ENCODE measurements around the gene ADARB1.

The ADARB1 gene

DNA sequence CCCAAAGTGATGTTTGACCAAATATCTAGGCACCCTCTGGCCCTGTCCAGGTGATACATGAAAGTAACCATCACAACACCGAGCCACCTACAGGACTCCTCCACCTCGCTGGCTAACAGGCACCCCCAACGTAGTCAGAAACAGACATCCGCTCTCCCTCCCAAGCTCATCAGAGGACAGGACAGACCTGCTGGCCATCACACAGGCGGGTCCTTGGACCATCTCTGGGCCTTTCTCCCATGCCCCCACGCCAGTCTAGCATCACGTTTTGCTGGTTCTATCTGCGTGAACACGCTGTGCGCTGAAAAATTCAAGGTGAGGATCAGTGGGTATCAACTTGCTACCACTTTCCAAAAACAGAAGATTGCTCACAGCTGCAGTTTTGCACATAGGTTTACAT lies 21.4 kb upstream of the ADARB1 start:
- no peak overlapping the region for H3K27ac ChIP-seq
- TF ChIP-seq ZFX (IDR thresholded peaks at IDR 0.05; ENCODE audit: borderline replicate concordance), result no peak
- TF ChIP-seq, protein P1, sequence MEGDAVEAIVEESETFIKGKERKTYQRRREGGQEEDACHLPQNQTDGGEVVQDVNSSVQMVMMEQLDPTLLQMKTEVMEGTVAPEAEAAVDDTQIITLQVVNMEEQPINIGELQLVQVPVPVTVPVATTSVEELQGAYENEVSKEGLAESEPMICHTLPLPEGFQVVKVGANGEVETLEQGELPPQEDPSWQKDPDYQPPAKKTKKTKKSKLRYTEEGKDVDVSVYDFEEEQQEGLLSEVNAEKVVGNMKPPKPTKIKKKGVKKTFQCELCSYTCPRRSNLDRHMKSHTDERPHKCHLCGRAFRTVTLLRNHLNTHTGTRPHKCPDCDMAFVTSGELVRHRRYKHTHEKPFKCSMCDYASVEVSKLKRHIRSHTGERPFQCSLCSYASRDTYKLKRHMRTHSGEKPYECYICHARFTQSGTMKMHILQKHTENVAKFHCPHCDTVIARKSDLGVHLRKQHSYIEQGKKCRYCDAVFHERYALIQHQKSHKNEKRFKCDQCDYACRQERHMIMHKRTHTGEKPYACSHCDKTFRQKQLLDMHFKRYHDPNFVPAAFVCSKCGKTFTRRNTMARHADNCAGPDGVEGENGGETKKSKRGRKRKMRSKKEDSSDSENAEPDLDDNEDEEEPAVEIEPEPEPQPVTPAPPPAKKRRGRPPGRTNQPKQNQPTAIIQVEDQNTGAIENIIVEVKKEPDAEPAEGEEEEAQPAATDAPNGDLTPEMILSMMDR (IDR thresholded peaks at IDR 0.05), result no peak

DNA sequence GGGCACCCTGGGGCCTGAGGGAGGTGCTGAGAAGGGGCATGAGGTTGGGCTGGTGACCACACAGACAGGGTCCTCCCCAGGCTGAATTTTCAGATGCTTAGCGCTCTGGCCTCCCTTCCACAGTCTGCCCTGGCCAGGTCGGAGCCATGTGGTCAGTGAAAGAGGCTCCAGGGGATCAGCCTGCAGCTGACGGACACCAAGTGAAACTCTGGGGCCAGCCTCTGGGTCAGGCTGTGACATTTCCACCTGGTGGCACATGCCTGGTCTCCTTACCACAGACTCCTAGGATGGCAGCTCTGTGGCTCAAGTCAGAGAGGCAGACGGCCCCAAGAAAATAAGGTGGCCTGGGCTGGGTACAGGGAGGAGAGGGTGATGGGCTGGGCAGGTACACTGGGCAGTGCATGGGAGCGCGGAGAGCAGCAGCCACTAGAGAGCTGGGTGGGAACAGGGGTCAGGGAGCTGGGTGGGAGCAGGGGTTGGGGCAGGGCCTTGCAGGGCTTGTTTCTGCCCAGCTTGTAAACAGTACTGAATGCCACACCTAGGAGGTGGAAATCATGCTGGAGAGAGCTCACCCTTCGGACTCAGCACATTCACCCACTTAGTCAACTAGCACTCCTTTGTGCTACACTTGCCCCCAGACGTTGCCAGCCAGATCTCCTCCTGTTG lies 20.7 kb upstream of the ADARB1 start:
- H3K27ac ChIP-seq, result no peak overlapping the region
- TF ChIP-seq ZFX (IDR thresholded peaks at IDR 0.05; ENCODE audit: borderline replicate concordance), result no peak
- TF ChIP-seq, protein P1 (IDR thresholded peaks at IDR 0.05), result no peak

DNA sequence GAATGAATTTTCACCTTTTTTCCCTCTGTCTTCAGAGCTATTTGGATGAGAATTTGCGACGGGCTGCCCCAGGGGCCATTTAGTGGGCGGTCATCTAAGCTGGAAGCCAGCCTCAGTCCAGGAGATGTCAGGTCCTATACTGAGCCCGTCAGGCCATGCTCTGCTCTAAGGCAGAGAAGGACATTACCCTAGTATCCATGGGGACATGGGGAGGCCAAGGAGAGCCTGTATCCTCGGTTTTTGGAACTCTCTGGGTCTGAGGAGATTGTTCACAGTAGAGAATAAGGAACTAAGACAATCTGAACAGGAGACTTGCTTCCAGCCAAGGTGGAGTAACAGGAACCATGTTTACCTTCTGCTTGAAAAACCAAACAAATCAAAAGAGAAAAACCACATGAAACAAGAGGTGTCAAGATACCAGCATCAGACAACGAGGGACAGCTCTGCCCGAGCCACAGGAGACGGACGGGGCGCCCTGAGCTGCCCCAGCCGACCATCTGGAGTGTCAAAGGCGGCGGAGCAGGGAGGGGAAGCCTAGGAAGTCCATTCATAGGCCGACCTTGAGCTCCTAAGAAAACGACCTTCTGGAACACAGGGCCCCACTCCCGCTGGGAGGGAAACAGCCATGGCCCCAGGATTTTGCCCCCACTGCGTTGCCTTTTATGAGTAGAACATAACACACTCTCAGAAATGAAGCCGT lies 20.0 kb upstream of the ADARB1 start:
- no peak for TF ChIP-seq ZFX (IDR thresholded peaks at IDR 0.05; ENCODE audit: borderline replicate concordance)
- TF ChIP-seq, protein P1 (IDR thresholded peaks at IDR 0.05), result no peak
- no peak overlapping the region for H3K27ac ChIP-seq

DNA sequence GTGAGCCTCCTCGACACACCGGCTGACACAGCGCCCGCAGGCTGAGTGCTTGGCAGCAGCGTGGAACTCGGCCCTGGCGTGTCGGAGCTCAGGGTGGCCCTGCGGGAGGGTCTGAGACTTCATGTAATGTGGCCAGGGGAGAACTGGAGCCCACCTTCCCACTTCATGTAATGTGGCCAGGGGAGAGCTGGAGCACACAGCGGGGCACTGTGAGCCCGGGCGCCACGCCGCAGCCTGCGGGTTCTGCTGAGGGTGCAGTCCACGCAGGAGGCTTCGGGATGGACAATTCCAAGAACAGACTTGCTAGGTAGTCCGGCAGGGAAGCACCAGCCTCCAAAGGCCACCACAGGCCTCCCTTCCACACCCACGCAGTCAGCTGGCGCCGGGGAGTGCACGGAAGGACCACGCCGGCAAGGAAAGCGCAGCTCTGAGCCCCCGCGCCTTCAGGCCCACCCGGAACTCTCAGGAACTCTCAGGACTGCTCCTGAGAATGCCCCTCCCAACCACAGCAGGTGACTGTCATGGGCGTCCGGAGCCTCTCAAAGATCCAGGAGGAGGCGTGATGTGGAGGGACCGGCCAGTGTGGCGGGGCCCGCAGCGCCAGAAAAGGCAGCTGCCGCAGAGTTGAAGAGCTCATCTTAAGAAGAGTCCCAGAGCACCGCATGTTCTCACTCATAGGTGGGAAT lies 19.3 kb upstream of the ADARB1 start:
- H3K27ac ChIP-seq, result no peak overlapping the region
- TF ChIP-seq, protein P1 (IDR thresholded peaks at IDR 0.05), result no peak
- TF ChIP-seq ZFX (IDR thresholded peaks at IDR 0.05; ENCODE audit: borderline replicate concordance), result no peak

DNA sequence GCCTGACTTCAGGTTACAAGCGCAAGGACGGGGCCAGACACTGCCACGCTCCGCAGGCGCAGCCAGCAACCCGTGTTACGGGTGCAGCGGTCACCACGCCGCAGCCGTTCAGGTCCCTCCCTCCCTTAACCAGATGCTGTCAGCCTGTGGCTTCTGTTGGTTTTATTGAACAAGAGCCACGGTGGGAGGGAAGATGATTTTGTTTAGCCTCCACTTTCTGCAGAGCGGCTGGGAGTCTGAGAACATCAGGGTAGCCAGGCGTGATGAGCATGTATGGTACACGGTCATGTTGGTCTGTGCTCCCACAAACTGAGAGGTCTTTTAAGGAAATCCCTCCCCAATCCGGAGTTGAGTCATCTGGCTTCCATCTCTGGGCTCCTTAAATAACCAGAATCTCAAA lies 18.5 kb upstream of the ADARB1 start:
- TF ChIP-seq, protein P1 (IDR thresholded peaks at IDR 0.05), result no peak
- no peak for TF ChIP-seq ZFX (IDR thresholded peaks at IDR 0.05; ENCODE audit: borderline replicate concordance)
- H3K27ac ChIP-seq, result no peak overlapping the region

DNA sequence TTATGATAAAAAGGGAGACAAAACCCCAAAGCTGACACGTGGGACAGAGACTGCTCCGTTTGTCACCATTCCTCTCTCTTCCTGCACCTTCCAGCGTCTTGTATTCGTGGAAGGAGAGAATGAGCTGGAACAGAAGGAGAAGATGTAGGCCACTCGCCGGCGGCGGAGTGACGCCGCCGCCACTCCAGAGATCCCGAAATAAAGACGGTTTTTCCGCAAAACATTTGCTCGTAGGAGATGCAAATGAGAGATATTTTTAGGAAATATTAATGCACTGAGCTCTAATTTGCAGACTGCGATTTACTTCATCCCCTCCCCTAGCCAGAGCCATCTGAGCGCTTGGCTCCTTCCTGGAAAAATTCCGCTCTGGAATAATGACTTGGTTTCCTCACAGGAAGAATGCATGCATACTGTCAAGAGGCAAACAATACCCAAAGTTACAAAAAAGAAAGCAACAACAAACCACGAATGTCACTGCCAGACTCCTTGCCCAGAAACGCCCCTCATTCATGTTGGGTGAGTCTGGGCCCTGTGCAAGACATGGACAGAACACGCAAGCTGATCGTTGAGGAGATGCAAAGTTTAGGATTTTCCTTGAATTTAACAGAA lies 18.0 kb upstream of the ADARB1 start:
- TF ChIP-seq, protein P1 (IDR thresholded peaks at IDR 0.05), result no peak
- no peak overlapping the region for H3K27ac ChIP-seq

Measured in 22Rv1 (cell line).